ENCODE results near the gene OR10H3. TPM values are rescaled to one million over a fixed set of nuclear protein-coding genes. Genes with fewer than 3 reads are reported as not detected.
"Not testable (repeated sequence)": the region's sequence is repeated elsewhere in the genome, so short reads cannot be mapped to it uniquely, and the experiment has no call there.

OR10H3 gene
- total RNA-seq, 4 donors from 2014 or later, result not detected

- TF ChIP-seq POLR2A (IDR thresholded peaks at IDR 0.05) (no peak), CTCF (IDR thresholded peaks at IDR 0.05) (no peak)
- intact Hi-C loops (cut with DNase I; ENCODE audit: low total_unique reads), result no loop called here
- WGBS, 2 donors, result 65% methylated on average over 7 of the region's 7 CpGs
- peak; percentile 17 to 90 for DNase-seq (ENCODE audit: low spot score in 2 of 2)
- H3K4me3 ChIP-seq (ENCODE audit: low read depth, poor library complexity, severe bottlenecking), result no peak overlapping the region
These were observed 43.0 kb downstream of the OR10H3 start for GRCh38 chr19:15780610-15781418.

- intact Hi-C loops (cut with DNase I; ENCODE audit: low total_unique reads), result no loop called here
- TF ChIP-seq CTCF (IDR thresholded peaks at IDR 0.05) (no peak), POLR2A (IDR thresholded peaks at IDR 0.05) (no peak)
- 78 to 79% methylated on average over 5 of the region's 5 CpGs for WGBS, 2 donors
- no peak overlapping the region for H3K4me3 ChIP-seq (ENCODE audit: low read depth, poor library complexity, severe bottlenecking)
- DNase-seq (ENCODE audit: low spot score in 2 of 2), result no peak
These were observed 43.9 kb downstream of the OR10H3 start for GRCh38 chr19:15781661-15782060.

GRCh38 chr19:15782211-15782610 lies 44.4 kb downstream of the OR10H3 start:
- no peak overlapping the region for H3K4me3 ChIP-seq (ENCODE audit: low read depth, poor library complexity, severe bottlenecking)
- intact Hi-C loops (cut with DNase I; ENCODE audit: low total_unique reads), result no loop called here
- no peak for TF ChIP-seq CTCF (IDR thresholded peaks at IDR 0.05)
- TF ChIP-seq POLR2A (IDR thresholded peaks at IDR 0.05), result no peak
- 47 to 62% methylated on average over 3 of the region's 3 CpGs for WGBS, 2 donors
- no peak for DNase-seq (ENCODE audit: low spot score in 2 of 2)

- peak in 1 of 2 donors; percentile 15 for DNase-seq (ENCODE audit: low spot score in 2 of 2)
- 57 to 76% methylated on average over 7 of the region's 7 CpGs for WGBS, 2 donors
- intact Hi-C loops (cut with DNase I; ENCODE audit: low total_unique reads); H3K4me3 ChIP-seq (ENCODE audit: low read depth, poor library complexity, severe bottlenecking): not testable (repeated sequence)
These were observed 45.1 kb downstream of the OR10H3 start for GRCh38 chr19:15782896-15783295.

GRCh38 chr19:15787611-15788155 lies 49.9 kb downstream of the OR10H3 start, which contains the start of gene OR10H5:
OR10H5 (plus strand) TSS chr19:15787661; CDS start chr19:15794049, 6,388 bp downstream.
- 68 to 71% methylated on average over 6 of the region's 6 CpGs for WGBS, 2 donors
- no peak for TF ChIP-seq POLR2A (IDR thresholded peaks at IDR 0.05)
- no peak for TF ChIP-seq CTCF (IDR thresholded peaks at IDR 0.05)
- peak in 1 of 2 donors; percentile 45 for DNase-seq (ENCODE audit: low spot score in 2 of 2)
- H3K4me3 ChIP-seq (ENCODE audit: low read depth, poor library complexity, severe bottlenecking), result no peak within 1 kb of the TSS
- intact Hi-C loops (cut with DNase I; ENCODE audit: low total_unique reads), result no loop called here

- intact Hi-C loops (cut with DNase I; ENCODE audit: low total_unique reads), result no loop called here
- TF ChIP-seq POLR2A (IDR thresholded peaks at IDR 0.05) (no peak), CTCF (IDR thresholded peaks at IDR 0.05) (no peak)
- no peak overlapping the region for H3K4me3 ChIP-seq (ENCODE audit: low read depth, poor library complexity, severe bottlenecking)
- WGBS, 2 donors, result 56 to 73% methylated on average over 4 of the region's 4 CpGs
- DNase-seq (ENCODE audit: low spot score in 2 of 2), result peak in 1 of 2 donors; percentile 48
These were observed 50.9 kb downstream of the OR10H3 start for GRCh38 chr19:15788594-15789270.

Measured in lower leg skin (tissue), 4 donors.